ENCODE data around the gene DYNLT5.
"Not testable (repeated sequence)": the region's sequence is repeated elsewhere in the genome, so short reads cannot be mapped to it uniquely, and the experiment has no call there.

Gene DYNLT5

DNA sequence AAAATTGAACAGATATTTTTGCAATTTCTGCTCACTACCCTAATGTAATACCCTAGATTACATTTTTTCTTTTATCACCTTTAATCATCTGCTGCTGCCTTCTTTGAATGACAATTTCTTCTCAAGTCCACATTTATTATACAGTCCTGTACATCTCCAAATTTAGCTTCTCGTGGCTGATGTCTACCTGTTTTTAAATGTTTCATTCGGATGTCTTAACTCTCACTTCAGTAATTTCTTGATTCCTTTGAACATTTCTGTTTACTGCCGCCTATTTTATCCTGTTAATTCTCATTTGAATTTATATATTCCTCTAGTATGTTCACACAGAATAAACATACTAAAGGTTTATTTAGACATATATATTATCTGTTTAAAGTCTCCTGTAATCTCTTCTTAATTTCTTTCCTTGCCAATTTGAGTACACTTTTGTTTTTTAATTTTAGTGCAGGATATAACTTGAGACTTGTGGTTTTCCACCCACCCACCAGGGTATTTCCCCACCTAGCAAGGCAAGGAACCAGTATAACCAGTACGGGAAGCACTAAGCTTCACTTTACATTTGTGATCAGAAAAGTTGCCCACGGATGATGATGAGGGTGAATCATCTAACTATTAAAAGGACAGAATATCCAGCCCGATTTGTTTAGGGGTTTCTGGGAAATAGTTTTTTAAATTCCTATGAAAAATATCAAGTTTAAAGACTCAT lies 36.1 kb downstream of the DYNLT5 start:
- no peak for DNase-seq (ENCODE audit: low spot score)

DNA sequence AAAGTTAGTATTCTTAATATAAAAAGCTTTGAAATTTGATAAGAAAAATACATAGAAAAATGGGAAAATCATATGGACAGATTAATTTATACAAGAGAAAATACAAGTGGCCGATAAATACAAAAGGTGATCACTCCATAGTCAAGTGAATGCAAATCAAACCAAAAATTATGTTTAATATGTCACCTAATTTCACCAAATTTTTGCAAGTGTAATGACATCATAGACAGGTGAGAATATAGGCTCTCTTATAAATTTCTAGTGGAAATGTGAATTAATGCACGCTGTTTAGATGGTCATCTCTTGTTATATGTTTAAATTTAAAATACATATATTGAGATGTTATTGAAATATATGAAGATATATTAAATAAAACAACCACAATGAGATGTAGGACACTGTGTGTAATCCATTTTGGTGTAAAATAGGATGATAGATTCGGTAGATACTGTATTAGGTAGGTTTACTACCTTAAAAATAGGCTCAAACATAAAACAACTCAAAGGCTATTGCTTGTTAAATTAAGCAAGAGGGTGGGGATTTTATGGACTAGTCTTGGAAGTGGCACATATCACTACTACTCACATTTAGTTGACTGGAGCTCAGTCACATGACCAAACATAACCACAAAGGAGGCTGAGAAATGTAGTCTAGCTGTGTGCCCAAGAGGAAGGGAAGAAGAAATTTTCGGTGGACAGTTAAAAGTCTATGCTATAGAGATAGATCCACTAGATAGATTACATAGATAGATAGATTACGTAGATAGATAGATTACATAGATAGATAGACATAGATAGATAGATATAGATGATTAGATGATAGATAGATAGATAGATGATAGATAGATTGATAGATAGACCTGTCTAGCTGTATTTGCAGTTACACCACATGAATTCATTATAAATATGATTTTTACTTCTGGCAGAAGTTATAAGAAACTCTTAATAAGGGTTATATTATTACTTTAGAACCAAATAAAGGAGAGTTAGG lies 39.7 kb downstream of the DYNLT5 start:
- DNase-seq (ENCODE audit: low spot score), result no peak

GRCh38 chr1:66795839-66796238 lies 43.6 kb downstream of the DYNLT5 start:
- DNase-seq (ENCODE audit: low spot score), result not testable (repeated sequence)

- DNase-seq (ENCODE audit: low spot score), result no peak
Observed at GRCh38 chr1:66809245-66809644, 57.0 kb downstream of the DYNLT5 start.

- no peak for DNase-seq (ENCODE audit: low spot score)
Observed at GRCh38 chr1:66809736-66810326, 57.6 kb downstream of the DYNLT5 start.

DNA sequence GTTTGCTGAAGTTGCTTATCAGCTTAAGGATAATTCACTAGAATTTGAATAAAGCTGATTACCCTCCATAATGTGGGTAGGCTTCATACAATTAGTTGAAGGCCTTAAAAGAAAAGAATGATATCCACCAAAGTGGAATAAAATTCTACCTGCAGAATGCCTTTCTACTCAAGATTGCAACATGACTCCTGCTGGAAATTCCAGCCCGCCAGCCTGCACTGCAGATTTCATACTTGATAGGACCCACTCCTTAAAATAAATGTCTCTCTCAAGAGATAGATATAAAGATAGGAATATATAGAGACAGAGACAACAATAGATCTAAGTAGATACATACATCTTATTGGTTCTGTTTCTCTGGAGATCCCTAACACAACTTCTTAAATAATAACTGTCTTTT lies 72.5 kb downstream of the DYNLT5 start:
- DNase-seq (ENCODE audit: low spot score), result no peak
